WTC11 (cell line): ENCODE data around the gene RPL29. TPM values are rescaled to one million over a fixed set of nuclear protein-coding genes. Genes with fewer than 3 reads are reported as not detected.

Source experiments
- ATF2 ChIP-seq: sonication (generic); formaldehyde crosslinking; IDR thresholded peaks from 2 replicates; pipeline ENCODE4 v1.8.1; 2022; ENCODE audit warnings: low read depth, missing genetic modification reagents, borderline replicate concordance
- ATF6 ChIP-seq: sonication (generic); formaldehyde crosslinking; IDR thresholded peaks from 2 replicates; pipeline ENCODE4 v1.8.1; 2023; ENCODE audit warnings: mild to moderate bottlenecking, missing genetic modification reagents
- CBFB ChIP-seq: sonication (generic); formaldehyde crosslinking; IDR thresholded peaks from 2 replicates; pipeline ENCODE4 v1.8.1; 2022; ENCODE audit warnings: mild to moderate bottlenecking, low read depth, missing genetic modification reagents
- CREB1 ChIP-seq: sonication (generic); formaldehyde crosslinking; IDR thresholded peaks from 2 replicates; pipeline ENCODE4 v1.8.0; 2023; ENCODE audit warnings: mild to moderate bottlenecking, missing genetic modification reagents
- CREM ChIP-seq: sonication (generic); formaldehyde crosslinking; IDR thresholded peaks from 2 replicates; pipeline ENCODE4 v1.8.1; 2022; ENCODE audit warnings: mild to moderate bottlenecking, missing genetic modification reagents, moderate library complexity
- ETV6 ChIP-seq: sonication (generic); formaldehyde crosslinking; IDR thresholded peaks from 2 replicates; pipeline ENCODE4 v1.8.1; 2022; ENCODE audit warnings: mild to moderate bottlenecking, missing genetic modification reagents
- FOXP1 ChIP-seq: sonication (generic); formaldehyde crosslinking; IDR thresholded peaks from 2 replicates; pipeline ENCODE4 v1.8.0; 2022; ENCODE audit warnings: missing genetic modification reagents, mild to moderate bottlenecking, moderate library complexity, borderline replicate concordance
- HMGXB4 ChIP-seq: sonication (generic); formaldehyde crosslinking; IDR thresholded peaks from 2 replicates; pipeline ENCODE4 v1.8.1; 2023; ENCODE audit warnings: mild to moderate bottlenecking, moderate library complexity, missing genetic modification reagents
- NFATC4 ChIP-seq: fragments of 250-450 bp; sonication (Bioruptor Pico); IDR thresholded peaks from 2 replicates; pipeline ENCODE4 v1.9.0; 2021; ENCODE audit warnings: mild to moderate bottlenecking
- NFYB ChIP-seq: sonication (generic); formaldehyde crosslinking; conservative IDR thresholded peaks from 2 replicates; pipeline ENCODE4 v1.8.0; 2022; ENCODE audit warnings: low read depth, missing genetic modification reagents
- NR2C2 ChIP-seq: sonication (generic); formaldehyde crosslinking; IDR thresholded peaks from 2 replicates; pipeline ENCODE4 v1.8.0; 2022; ENCODE audit warnings: mild to moderate bottlenecking, missing genetic modification reagents
- PRRX2 ChIP-seq: fragments of 250-450 bp; sonication (Bioruptor Pico); IDR thresholded peaks from 2 replicates; pipeline ENCODE4 v1.8.0; 2021; ENCODE audit warnings: mild to moderate bottlenecking
- RELA ChIP-seq: sonication (generic); formaldehyde crosslinking; IDR thresholded peaks from 2 replicates; pipeline ENCODE4 v1.8.1; 2022; ENCODE audit warnings: missing genetic modification reagents, mild to moderate bottlenecking, borderline replicate concordance
- TEAD1 ChIP-seq: sonication (generic); formaldehyde crosslinking; IDR thresholded peaks from 2 replicates; pipeline ENCODE4 v1.8.0; 2022; ENCODE audit warnings: mild to moderate bottlenecking, missing genetic modification reagents
- USF2 ChIP-seq: sonication (generic); formaldehyde crosslinking; IDR thresholded peaks from 2 replicates; pipeline ENCODE4 v1.8.1; 2023; ENCODE audit warnings: mild to moderate bottlenecking, missing genetic modification reagents, moderate library complexity
- ZNF121 ChIP-seq: sonication (generic); formaldehyde crosslinking; IDR thresholded peaks from 2 replicates; pipeline ENCODE4 v1.8.0; 2023; ENCODE audit warnings: missing genetic modification reagents
- ZNF232 ChIP-seq: sonication (generic); formaldehyde crosslinking; IDR thresholded peaks from 2 replicates; pipeline ENCODE4 v1.8.0; 2022; ENCODE audit warnings: mild to moderate bottlenecking, missing genetic modification reagents
- ZNF263 ChIP-seq: sonication (generic); formaldehyde crosslinking; IDR thresholded peaks from 2 replicates; pipeline ENCODE4 v1.8.1; 2022; ENCODE audit warnings: low read depth, mild to moderate bottlenecking, moderate library complexity, missing genetic modification reagents
- ZNF396 ChIP-seq: fragments of 250-450 bp; sonication (Bioruptor Pico); IDR thresholded peaks from 2 replicates; pipeline ENCODE4 v1.8.0; 2021; ENCODE audit warnings: mild to moderate bottlenecking, moderate library complexity, borderline replicate concordance
- ZNF671 ChIP-seq: fragments of 250-450 bp; sonication (Bioruptor Pico); IDR thresholded peaks from 2 replicates; pipeline ENCODE4 v1.8.0; 2021; ENCODE audit warnings: mild to moderate bottlenecking
- ZSCAN18 ChIP-seq: fragments of 250-450 bp; sonication (Bioruptor Pico); IDR thresholded peaks from 2 replicates; pipeline ENCODE4 v2.1.2; 2022; ENCODE audit warnings: mild to moderate bottlenecking, moderate library complexity
- total RNA-seq: library from RNA; stranded (reverse); gene quantifications from 3 replicates; pipeline ENCODE4 v1.2.3, GENCODE V29; 2021
- TF ChIP-seq, protein P1 (sequence below): fragments of 250-450 bp; sonication (Bioruptor Pico); IDR thresholded peaks from 2 replicates; pipeline ENCODE4 v1.8.0; 2021; ENCODE audit warnings: mild to moderate bottlenecking
- TF ChIP-seq, protein P2 (sequence below): sonication (generic); formaldehyde crosslinking; IDR thresholded peaks from 2 replicates; pipeline ENCODE4 v1.8.0; 2022; ENCODE audit warnings: mild to moderate bottlenecking, missing genetic modification reagents
- TF ChIP-seq, protein P3 (sequence below): sonication (generic); formaldehyde crosslinking; IDR thresholded peaks from 2 replicates; pipeline ENCODE4 v1.8.1; 2023; ENCODE audit warnings: mild to moderate bottlenecking, missing genetic modification reagents
- TF ChIP-seq, protein P4 (sequence below): sonication (generic); formaldehyde crosslinking; IDR thresholded peaks from 2 replicates; pipeline ENCODE4 v1.8.1; 2023; ENCODE audit warnings: mild to moderate bottlenecking, missing genetic modification reagents, moderate library complexity
- TF ChIP-seq, protein P5 (sequence below): fragments of 200-600 bp; IDR thresholded peaks from 2 replicates; pipeline ENCODE4 v1.8.0; 2022; ENCODE audit warnings: antibody characterized with exemption

RPL29 gene
- total RNA-seq, 1 experiment from 2014 or later: 1,343 TPM

DNA sequence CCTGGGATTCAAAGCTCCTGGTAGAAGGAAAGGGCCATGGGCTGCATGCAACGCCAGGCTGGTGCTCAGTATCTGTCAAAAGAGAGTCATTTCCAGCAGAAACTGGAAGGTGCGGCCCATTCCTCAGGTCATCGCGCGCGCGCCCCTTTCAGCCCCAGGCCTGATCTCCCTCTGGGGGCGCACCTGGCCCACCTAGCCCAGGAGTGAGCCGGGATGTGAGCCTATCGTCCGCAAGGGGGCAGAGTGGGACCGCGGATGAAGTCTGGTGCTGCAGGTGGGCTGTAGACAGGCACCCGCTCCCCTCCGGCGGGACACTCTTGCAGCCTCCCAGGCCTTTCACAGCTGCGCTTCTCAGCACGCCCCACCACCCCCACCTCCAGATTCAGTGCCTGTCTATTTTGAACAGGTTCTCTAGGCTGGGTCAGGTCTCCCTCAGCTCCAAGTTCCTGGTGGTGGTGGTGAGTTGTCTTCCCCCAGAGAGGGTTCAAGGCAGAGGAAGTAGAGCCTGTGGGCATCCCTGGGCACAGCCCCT lies 5.8 kb upstream of the RPL29 start (continued):
- TF ChIP-seq, protein P1, sequence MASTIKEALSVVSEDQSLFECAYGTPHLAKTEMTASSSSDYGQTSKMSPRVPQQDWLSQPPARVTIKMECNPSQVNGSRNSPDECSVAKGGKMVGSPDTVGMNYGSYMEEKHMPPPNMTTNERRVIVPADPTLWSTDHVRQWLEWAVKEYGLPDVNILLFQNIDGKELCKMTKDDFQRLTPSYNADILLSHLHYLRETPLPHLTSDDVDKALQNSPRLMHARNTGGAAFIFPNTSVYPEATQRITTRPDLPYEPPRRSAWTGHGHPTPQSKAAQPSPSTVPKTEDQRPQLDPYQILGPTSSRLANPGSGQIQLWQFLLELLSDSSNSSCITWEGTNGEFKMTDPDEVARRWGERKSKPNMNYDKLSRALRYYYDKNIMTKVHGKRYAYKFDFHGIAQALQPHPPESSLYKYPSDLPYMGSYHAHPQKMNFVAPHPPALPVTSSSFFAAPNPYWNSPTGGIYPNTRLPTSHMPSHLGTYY (CRISPR knock-in tag): no peak
- TF ChIP-seq ATF6 (CRISPR knock-in tag) (no peak), ZNF232 (no peak), ETV6 (CRISPR knock-in tag) (peak; percentile 43; the same call in 1 of the 2 replicates), PRRX2 (CRISPR knock-in tag) (no peak), ZSCAN18 (CRISPR knock-in tag) (no peak), RELA (CRISPR knock-in tag) (no peak), ZNF121 (CRISPR knock-in tag) (peak; percentile 95), TEAD1 (CRISPR knock-in tag) (peak; percentile 44; the same call in 1 of the 2 replicates), NFATC4 (CRISPR knock-in tag) (0 out of 2 replicates have a peak, but pooled peaks have one; percentile 32), NFYB (CRISPR knock-in tag) (no peak), CBFB (CRISPR knock-in tag) (0 out of 2 replicates have a peak, but pooled peaks have one; percentile 43), USF2 (CRISPR knock-in tag) (no peak), ZNF263 (CRISPR knock-in tag) (no peak), HMGXB4 (CRISPR knock-in tag) (peak; percentile 93; the same call in 1 of the 2 replicates), NR2C2 (CRISPR knock-in tag) (no peak), ZNF396 (CRISPR knock-in tag) (no peak), CREB1 (CRISPR knock-in tag) (no peak), ATF2 (CRISPR knock-in tag) (no peak), ZNF671 (CRISPR knock-in tag) (no peak), CREM (CRISPR knock-in tag) (no peak), FOXP1 (peak; percentile 64; the same call in 1 of the 2 replicates)
- TF ChIP-seq, protein P2, sequence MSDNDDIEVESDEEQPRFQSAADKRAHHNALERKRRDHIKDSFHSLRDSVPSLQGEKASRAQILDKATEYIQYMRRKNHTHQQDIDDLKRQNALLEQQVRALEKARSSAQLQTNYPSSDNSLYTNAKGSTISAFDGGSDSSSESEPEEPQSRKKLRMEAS: peak; percentile 40; the same call in 1 of the 2 replicates
- TF ChIP-seq, protein P3, sequence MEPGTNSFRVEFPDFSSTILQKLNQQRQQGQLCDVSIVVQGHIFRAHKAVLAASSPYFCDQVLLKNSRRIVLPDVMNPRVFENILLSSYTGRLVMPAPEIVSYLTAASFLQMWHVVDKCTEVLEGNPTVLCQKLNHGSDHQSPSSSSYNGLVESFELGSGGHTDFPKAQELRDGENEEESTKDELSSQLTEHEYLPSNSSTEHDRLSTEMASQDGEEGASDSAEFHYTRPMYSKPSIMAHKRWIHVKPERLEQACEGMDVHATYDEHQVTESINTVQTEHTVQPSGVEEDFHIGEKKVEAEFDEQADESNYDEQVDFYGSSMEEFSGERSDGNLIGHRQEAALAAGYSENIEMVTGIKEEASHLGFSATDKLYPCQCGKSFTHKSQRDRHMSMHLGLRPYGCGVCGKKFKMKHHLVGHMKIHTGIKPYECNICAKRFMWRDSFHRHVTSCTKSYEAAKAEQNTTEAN (CRISPR knock-in tag): no peak
- TF ChIP-seq, protein P4, sequence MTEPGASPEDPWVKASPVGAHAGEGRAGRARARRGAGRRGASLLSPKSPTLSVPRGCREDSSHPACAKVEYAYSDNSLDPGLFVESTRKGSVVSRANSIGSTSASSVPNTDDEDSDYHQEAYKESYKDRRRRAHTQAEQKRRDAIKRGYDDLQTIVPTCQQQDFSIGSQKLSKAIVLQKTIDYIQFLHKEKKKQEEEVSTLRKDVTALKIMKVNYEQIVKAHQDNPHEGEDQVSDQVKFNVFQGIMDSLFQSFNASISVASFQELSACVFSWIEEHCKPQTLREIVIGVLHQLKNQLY: no peak
- TF ChIP-seq, protein P5, sequence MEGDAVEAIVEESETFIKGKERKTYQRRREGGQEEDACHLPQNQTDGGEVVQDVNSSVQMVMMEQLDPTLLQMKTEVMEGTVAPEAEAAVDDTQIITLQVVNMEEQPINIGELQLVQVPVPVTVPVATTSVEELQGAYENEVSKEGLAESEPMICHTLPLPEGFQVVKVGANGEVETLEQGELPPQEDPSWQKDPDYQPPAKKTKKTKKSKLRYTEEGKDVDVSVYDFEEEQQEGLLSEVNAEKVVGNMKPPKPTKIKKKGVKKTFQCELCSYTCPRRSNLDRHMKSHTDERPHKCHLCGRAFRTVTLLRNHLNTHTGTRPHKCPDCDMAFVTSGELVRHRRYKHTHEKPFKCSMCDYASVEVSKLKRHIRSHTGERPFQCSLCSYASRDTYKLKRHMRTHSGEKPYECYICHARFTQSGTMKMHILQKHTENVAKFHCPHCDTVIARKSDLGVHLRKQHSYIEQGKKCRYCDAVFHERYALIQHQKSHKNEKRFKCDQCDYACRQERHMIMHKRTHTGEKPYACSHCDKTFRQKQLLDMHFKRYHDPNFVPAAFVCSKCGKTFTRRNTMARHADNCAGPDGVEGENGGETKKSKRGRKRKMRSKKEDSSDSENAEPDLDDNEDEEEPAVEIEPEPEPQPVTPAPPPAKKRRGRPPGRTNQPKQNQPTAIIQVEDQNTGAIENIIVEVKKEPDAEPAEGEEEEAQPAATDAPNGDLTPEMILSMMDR: peak; percentile 90
